Measurements from ENCODE around the gene LYRM4.

Gene LYRM4

DNA sequence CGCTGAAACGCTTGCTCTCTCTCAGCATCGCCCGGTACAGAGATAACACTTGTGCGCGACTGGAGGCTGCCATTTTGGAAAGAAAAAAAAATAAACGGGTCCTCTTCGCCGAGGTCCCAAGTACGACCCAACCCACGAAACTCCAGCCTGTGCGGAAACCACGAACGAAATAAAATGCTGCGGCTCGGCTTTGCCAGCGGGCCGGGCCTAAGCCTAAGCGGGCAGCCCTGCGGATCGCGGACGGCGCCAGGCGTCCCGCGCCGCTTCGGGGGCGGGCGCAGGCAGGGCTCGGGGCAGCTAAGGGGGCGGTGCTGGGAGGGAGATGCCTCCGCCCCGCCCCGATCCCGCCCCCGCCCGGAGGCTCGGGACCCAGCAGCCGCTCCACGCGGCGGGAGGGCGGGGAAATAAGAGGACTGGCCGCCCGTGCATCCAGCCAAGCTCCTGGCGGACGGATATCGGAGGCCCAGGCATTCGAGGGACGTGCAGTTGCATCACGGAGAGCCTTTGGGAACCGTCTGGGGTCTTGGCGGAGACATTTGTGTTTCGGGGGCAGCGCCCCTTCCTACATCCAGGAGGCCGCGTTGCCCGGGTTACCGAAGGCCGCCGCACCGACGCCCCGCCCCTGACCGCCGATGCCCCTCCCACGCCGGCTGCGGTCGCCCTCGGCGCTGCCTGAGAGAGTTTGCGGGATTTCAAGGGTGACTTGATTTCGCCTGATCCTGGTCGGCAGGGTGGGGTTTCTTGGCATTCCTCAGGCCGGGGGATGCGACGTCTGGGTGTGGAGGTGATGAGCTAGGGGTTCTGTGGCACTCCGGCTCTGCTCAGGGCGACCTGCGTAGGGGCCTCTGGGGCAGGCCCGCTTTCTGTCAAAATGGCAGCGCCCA is at the start of gene LYRM4, which contains the start of gene FARS2:
Gene LYRM4 (minus strand): TSS at position 290 of the 884 bp plus-strand sequence. CDS start 217 bp downstream, at position 73.
Gene FARS2 (plus strand): TSS at position 853 of the 884 bp plus-strand sequence.
- DNase-seq, result peak; percentile 77 to 86

DNA sequence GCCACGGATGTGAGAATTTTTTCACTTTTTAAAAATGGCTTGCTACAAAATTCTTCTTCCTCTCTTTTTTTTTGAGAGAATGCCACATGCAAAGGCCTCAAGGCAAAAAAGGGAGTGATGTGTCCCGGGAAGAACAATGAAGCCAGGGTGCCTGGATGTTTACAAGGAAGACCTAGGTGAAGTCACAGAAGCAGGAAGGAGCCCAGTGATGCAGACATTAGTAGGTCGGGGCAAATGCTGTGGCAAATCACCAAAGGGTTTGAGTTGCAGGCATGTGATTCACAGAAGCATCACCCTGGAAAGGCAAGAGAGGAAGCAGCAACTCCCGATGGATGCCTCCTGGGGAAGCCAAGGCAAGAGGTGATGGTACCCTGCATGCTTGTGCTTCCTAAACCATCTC is 47.3 kb upstream of the LYRM4 start:
- DNase-seq, result no peak

DNA sequence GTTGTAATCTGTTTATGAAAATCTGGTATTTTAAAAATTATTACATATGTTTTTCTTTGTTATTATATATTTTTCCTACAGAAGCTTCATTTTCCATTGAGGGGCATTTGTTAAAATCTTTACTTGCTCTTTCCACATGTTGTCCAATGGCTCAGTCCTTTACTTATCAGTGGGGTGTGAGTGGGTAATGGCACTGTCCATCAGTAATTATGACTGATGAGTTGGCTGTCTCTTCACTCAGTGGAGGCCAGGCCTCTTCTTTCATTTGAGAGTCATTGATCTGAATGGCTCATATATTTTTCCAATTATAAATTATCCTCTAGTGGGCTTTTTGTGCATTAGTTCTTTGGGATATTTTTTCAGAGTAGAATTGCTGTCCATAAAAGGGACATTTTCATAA is 46.3 kb upstream of the LYRM4 start:
- DNase-seq, result no peak

DNA sequence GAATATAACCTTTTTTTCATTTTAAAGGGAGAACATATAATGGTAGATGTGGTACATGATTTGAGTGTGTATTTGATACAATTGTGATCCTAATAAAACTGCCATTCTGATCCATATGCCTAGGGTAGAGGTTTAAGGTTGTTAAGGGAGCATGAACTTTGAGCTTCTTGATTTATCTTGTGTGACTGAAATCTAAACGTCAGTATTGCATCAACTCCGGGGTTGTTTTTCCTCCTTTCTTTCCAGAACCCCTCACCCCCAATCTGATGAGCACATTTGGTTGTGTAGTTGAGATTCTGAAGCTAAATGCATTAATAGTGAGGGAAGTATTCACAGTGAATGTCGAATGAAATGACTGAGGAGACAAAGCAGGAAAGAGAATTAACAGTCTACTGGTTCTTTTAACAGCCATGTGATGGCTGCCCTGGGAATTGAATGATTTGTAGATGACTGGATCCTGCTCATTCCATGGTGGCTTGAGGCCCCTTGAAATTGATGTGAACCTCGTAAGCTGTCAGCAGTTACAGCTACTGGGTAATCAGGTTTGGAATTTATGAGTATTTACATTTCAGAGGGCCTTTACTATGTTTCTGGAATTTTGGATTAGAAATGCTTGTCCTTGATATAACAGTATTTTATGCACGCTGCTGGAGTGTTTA is 45.3 kb upstream of the LYRM4 start:
- DNase-seq, result no peak

DNA sequence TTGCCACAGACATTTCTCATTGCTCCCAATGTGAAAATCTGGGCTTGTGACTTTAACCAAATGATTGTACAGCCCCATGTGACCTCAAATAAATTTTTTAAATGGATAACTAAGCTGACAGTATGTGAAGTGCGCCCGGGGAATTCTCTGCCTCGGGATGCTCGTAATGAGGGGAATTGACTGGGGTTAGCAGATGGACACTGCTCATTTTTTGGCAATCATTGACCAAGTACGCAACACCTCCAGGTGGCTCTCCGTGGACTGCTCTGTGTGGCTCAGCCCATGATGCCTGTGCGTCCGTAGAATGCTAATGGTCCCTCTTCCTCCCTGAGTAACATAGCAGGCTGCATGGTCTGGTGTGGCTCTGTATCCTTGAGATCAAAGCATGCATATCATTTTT is 42.9 kb upstream of the LYRM4 start:
- DNase-seq, result no peak

DNA sequence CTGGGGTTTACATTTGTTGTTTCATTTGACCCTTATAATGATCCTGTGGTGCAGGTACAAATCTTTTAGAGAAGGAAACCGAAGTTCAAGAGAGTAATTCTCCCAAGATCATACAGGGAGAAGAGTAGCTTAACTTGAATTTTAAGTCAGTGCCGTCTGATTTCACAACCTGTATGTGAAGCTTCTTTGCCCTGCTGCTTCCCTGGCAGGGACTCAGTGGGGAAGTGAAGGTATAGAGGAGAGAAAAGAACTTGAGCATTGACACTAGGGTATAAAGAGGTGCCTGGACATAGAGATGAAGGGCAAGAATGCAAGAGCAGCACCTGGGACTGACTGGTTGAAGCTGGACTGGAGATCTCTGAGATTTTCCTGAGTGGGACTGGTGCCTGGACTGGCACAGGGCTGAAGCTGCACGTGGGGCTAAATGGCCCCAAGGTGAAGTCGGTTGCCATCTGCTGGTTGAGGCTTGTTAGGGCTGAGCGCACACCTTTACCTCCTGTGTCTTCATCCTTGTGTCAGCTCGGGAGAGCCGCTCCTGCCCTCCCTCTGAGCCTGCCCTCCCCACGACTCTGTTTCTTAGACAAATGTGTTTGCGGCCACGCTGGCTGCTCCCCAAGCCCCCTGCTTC is 42.4 kb upstream of the LYRM4 start:
- peak in 1 of 2 experiments; percentile 10 for DNase-seq

DNA sequence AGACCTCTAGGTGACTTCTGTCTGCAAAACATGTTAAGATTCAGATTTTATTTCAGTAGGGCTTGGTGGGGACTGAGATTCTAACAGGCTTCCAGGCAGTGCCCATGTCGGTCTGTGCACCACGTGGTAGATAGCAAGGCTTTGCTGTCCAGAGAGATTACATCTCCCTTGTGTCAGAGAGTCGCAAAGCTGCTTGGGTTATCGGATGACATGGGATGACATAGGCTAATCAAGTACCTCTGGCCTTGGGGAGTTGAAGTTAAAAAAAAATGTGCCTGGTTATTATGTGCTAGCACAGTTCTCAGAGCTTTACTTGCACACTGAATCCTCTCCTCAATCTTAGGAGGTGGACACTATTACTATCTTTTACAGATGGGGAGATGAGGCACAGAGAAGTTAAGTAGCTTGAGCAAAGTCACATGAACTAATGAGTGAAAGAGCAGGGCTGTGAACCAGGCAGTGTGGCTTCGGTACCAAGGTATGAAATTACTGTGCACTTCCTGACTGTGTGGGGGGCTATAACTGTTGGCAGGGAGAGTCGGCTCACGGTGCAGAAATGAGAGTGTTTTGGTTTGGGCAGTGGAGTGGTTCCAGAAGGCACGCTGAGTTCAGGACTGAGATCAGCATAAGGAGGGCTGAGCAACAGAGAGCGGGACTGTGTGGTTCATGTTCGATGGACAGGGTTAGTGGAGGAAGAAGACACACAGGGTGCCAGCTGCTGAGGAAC is 41.6 kb upstream of the LYRM4 start:
- DNase-seq, result no peak

DNA sequence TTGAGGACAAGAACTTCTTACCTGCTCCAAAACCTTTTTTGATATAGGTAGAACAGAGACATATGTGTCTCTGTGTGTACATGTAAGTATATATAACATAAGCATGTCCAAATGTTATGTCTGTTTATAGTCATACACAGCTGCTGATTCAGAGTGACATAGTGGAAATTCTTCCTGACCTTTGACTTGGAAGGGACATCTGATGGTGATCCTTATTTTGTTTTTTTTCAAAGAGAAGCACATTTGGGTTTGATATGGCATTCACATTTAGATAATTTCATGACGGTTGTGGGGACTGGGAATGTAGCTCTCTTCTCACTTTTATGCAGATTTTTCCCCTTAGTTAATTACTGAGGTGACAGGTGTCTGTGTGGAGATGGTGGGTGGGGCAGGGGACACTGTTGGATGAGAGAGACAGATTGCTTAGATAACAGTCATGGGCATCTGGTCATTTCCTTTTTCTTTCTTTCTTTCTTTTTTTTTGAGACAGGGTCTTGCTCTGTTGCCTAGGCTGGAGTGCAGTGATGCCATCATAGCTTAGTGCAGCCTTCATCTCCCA is 39.5 kb upstream of the LYRM4 start:
- no peak for DNase-seq

DNA sequence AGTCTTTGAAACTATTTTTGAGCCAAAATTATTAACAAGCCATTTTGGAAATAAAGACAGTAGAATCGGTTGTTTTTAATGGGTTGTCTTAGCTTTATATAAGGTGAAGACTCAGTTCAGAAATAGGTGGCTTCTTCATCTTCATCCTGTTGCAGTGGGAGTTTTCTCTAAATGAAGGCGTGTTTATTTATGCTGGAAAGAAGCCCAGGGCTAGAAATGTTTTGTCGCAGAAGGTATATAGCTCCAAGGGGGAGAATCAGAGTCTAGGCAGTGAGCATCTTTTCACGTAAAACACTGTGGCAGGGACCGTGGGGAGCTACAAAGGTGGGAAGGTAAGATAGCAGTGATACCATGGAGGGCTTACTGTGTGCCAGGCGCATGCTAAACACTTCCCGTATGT is 34.9 kb upstream of the LYRM4 start:
- DNase-seq, result no peak

DNA sequence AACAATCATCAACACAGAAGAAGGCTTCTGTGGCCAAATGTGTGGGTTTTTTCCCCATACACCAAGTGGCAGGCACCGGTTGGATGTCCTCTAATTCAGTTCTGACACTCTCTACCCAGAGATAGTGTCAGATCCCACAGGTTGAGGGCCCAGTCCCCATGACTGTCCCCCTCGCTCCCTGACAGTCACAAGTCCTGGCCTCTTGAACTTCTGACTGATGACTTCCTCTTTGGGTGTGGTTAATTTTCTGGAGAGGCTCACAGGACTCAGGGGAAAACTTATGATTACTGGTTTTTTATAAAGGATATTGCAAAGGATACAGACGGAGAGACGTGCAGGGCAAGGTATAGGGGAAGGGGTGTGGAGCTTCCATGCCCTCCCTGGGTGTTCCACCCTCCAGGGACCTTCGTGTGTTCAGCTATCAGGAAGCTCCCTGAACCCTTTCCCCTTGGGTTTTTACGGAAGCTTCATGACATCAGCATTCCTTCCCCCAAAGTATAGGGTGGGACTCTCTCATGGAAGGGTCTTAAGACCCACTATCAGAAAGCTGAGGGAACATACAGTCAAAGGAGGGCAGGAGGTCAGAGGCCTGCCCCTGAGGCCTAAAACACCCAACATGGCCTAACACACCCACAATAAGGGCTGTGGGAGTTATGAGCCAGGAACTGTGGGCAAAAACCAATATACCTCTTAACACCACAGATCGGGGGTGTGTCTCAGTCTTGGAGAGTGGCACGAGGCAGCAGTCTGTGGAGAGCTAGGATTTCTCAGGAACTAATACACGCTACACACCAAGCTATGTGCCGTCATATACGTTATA is 33.9 kb upstream of the LYRM4 start:
- DNase-seq, result no peak

DNA sequence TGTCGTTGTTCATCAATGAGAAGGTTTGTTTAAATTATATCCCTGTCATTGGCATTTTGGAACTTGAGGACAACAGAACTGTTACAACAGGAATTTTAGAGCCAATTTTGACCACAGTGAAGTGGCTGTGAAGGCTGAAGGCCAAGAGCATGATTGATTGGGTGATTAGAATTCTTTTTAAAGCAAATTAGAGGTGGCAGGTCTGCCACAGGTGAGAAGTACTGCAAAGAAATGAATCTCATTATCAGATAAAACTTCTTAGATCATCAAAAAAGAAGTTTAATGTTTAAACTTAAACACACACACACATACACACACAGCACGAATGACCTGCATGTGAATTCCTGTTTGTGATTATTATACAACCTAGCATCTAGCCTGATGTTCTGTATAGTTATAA is 32.9 kb upstream of the LYRM4 start:
- no peak for DNase-seq

DNA sequence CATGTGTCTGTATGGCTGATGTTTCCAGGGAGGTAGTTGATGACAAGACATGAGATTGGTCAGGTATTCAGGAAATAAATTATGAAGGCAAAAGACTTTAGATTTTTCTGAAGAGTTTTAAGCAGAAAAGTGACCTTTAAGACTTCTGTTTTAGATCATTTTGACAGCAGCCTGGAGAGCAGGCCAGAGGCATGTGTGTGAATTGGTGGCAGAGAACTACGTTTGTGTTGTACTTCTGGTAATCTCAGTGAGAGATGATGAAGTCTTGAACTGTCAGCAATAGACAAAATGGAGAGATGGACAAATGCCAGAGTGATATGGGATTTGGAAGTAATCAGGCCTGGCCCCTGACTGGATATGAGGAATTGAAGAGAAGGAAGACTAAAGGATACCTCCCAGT is 31.4 kb upstream of the LYRM4 start:
- no peak for DNase-seq

DNA sequence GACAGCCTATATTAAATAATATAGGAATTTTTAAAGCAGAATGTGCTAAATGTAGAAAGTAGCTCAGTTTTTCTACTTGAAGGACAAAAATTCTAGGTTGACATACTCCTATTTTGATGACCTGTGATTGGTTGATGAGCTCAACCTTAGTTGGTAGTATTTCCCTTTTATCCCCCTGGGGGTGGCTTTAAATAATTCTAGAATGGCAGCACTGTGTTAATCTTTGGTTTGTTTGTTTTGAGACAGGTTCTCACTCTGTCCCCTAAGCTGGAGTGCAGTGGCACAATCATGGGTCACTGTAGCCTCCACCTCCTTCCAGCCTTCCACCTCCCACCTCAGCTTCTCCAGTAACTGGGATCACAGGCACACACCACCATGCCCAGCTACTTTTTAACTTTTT is 29.8 kb upstream of the LYRM4 start:
- DNase-seq, result no peak

DNA sequence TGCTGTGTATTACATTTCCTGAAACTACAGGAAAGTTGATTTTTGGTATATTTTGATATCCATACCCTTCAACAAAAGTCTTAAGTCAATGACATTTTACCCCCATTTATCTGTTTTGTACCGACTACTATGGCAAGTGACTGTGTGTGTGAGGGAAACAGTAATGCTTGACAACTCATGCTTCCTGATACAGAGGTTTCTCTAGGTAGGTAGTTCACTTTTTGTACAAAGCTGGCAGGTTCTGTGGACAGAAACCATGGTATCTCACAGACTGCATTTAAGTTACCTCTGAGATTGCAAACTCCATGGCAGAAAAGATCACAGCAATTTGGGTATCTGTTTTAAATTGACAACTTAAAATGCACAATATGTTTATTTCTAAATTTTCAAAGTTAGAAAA is 29.3 kb upstream of the LYRM4 start:
- DNase-seq, result no peak

DNA sequence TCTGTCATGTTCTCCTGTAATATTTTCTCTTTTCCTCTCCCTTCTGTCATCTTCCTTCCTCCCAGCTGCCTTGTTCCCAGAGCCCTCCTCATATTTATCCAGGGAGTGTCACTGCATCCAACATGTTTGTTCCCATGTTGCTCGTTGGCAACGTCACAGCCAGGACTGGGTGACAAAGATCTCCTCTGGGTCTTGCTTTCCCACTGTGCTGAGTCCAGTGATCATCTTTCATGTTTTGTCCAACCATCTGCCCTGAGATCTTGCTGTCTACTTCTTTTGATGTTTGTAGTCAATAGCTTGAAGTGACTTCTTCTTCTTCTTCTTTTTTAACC is 27.2 kb upstream of the LYRM4 start:
- no peak for DNase-seq

DNA sequence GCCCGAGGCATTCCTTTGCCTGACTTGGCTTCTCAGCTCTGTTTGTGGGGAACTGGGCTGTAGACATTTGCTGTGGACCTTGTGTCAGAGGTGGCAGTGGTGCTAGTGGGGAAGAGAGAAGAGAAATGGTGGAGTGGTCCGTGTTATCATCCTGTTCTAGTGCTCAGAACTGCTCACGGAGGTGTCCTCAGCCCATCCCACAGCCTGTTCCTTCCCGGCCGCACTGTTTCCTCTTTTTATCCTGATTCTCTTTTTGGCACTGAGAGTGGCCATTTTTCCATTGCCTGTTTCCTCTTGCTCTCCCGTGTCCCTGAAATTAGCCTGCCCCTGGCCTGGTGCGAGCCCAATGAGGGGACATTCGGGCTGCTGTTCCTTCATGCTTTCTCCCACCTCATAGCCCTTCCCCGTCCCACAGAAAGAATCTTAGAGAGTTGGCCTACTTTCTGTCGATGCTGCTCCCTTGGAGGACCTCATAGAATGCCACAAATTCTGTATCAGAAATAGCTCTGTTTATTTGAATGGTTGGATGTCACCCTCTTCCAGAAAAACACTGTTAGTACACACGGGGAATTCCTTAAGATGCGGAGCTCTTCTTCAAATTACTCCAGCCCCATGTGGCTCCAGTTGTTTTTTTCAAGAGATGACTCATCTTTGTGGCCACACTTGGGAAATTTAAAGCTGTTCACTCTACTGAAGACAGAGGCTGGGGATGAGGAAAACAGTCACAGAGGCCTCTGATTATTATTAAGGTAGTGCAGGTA is 26.6 kb upstream of the LYRM4 start:
- no peak for DNase-seq

DNA sequence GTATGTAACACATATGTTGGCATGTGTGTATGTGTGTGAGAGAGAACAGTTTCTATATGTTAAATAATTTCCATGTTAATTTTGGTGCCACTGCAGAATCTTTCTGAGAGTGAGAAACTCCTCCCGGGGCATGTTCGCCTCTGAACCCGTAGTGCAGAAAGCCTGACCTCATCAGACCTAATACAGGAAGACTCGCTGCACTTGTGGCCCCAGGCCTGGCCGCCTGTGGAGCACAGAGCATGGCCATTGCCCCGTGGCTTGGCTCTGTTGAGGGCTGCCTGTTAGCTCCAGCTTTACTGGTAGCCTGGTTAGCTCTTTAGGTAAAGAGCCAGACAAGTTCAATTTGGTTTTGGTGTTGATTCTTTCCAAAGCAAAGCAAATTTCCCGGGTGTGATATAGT is 26.0 kb upstream of the LYRM4 start:
- no peak for DNase-seq

DNA sequence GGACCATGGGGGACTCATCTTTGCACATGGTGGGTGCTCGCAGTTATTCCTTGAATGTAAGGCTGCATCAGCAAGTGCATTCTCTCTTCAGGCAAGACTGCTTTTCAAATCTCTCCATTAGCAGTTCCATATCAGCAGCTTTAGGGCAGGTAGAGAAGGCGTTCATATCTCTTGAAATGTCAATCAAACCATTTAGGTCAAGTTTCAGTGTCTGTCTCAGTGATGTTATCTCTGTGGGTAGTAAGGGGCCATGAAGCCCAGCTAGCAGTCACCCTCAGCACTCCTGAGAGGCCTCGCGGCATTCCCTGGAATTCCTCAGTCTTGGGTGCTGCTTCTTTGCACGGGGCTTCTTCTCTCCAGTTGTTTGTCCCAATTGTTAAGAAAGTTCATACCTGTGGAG is 24.8 kb upstream of the LYRM4 start:
- no peak for DNase-seq

DNA sequence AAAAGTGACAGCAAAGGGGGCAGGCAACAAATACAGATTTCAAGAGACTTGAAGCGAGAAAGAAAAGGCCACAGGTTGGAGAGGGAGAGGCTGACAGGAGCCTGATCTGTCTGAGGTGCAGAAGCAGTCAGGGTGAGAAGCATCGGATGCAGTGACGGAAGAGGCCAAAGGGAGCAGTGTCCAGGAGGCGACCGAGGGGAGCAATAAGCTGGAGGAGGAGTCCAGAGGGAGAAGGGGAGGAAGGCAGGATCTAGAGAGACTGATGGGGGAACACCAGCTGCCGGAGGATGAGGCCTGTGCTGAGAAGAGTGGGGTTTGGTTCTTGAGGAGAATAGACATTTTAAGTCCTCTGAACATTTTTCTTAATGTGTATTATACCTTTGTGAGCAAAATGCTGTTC is 24.3 kb upstream of the LYRM4 start:
- DNase-seq, result no peak

DNA sequence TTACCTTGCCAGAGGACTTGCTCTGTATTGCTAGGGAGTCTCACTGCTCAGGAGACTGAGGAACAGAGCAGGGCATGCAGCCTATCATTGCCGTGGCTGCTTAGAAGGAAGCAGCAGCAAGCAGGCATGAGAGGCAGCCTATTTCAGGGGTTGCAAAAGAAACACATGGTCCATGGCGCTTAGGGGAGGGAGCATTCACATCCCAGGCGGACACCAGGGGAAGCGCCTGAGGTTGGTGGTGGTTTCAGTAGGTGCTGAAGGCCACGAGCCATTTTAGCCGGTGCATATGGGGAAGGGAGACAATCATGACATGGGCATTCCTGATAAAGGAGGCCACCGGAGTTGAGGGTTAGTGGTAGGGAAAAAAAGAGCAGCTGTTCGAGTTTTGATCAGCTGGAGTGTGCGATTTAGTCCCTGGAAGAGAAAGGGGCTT is 21.5 kb upstream of the LYRM4 start:
- DNase-seq, result no peak

DNA sequence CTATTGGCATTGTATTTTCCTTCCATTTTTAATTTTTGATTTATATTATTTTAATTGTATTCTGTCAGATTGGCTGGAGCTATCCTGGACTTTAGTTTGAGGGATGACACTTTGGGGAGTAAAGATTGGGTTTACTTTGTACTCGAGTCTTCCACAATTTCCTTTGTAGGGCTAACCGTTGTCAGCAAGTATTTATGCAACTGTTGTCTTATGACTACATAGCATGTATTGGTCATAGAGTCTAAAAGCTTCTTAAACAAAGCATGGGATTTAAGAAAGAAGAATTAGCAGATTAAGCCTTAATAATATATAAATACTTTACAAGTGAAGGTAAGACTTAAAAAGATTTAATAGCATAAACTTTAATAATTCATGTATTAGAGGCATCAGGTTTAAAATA is 20.2 kb upstream of the LYRM4 start:
- no peak for DNase-seq

Measured in NCI-H2081 (cell line).